ENCODE results near the gene MARCHF5. TPM values are rescaled to one million over a fixed set of nuclear protein-coding genes. Genes with fewer than 3 reads are reported as not detected.

Gene MARCHF5
- total and polyA plus RNA-seq, 4 donors, result 9.7 to 18.4 (median 16.5) TPM

- no peaks in the 10 kb centered on the region for H3K36me3 ChIP-seq (ENCODE audit: control insufficient read depth in 4 of 4, insufficient read depth in 3 of 4, low read depth in 1 of 4, low read length in 3 of 4)
- no peak overlapping the region for H3K9ac ChIP-seq (ENCODE audit: low read depth in 1 of 2, low read length in 2 of 2)
- WGBS, result 87% methylated on average over 2 of the region's 2 CpGs
- no peaks in the 10 kb centered on the region for H3K9me3 ChIP-seq (ENCODE audit: control insufficient read depth in 4 of 4, low read length in 3 of 4)
- no peaks in the 10 kb centered on the region for H3K27me3 ChIP-seq (ENCODE audit: control insufficient read depth in 4 of 4, insufficient read depth in 4 of 4, low read length in 3 of 4)
- no peak overlapping the region for H3K4me3 ChIP-seq (ENCODE audit: low read depth in 1 of 3, low read length in 3 of 3)
- DNase-seq (ENCODE audit: low spot score), result no peak
- no peaks in the 10 kb centered on the region for H3K4me1 ChIP-seq (ENCODE audit: control insufficient read depth in 4 of 4, insufficient read depth in 4 of 4, low read length in 3 of 4)
- TF ChIP-seq EGR1 (IDR thresholded peaks at IDR 0.05; ENCODE audit: low read depth in 2 of 2), result no peak
- TF ChIP-seq TAF1 (conservative IDR thresholded peaks at IDR 0.05), result no peak
- no peak for TF ChIP-seq GABPA (IDR thresholded peaks at IDR 0.05 in 1 of 2, conservative IDR thresholded peaks at IDR 0.05 in 1 of 2)
- TF ChIP-seq NR2F2 (IDR thresholded peaks at IDR 0.05), result no peak
- TF ChIP-seq ZBTB33 (IDR thresholded peaks at IDR 0.05), result no peak
- no peak for TF ChIP-seq FOXA1 (IDR thresholded peaks at IDR 0.05)
- TF ChIP-seq SP1 (IDR thresholded peaks at IDR 0.05), result no peak
- no peak for TF ChIP-seq MAX (IDR thresholded peaks at IDR 0.05)
- no peak for TF ChIP-seq ATF3 (IDR thresholded peaks at IDR 0.05)
- no peak for TF ChIP-seq REST (IDR thresholded peaks at IDR 0.05)
- no peak for TF ChIP-seq RXRA (IDR thresholded peaks at IDR 0.05)
- no peak for TF ChIP-seq JUND (IDR thresholded peaks at IDR 0.05)
- no peak overlapping the region for H3K27ac ChIP-seq (ENCODE audit: low read depth in 1 of 2, low read length in 2 of 2)
Observed at GRCh38 chr10:92268748-92269147, 22.2 kb upstream of the MARCHF5 start.

- Histone ChIP-seq H3K36me3 (ENCODE audit: control insufficient read depth in 4 of 4, insufficient read depth in 3 of 4, low read depth in 1 of 4, low read length in 3 of 4) (no peaks in the 10 kb centered on the region), H3K4me3 (ENCODE audit: low read depth in 1 of 3, low read length in 3 of 3) (no peak overlapping the region), H3K9ac (ENCODE audit: low read depth in 1 of 2, low read length in 2 of 2) (no peak overlapping the region), H3K9me3 (ENCODE audit: control insufficient read depth in 4 of 4, low read length in 3 of 4) (no peaks in the 10 kb centered on the region), H3K27me3 (ENCODE audit: control insufficient read depth in 4 of 4, insufficient read depth in 4 of 4, low read length in 3 of 4) (no peaks in the 10 kb centered on the region), H3K27ac (ENCODE audit: low read depth in 1 of 2, low read length in 2 of 2) (no peak overlapping the region), H3K4me1 (ENCODE audit: control insufficient read depth in 4 of 4, insufficient read depth in 4 of 4, low read length in 3 of 4) (no peaks in the 10 kb centered on the region)
- 96% methylated on average over 3 of the region's 3 CpGs for WGBS
- no peak for DNase-seq (ENCODE audit: low spot score)
- TF ChIP-seq JUND (IDR thresholded peaks at IDR 0.05), result no peak
- no peak for TF ChIP-seq YY1 (IDR thresholded peaks at IDR 0.05)
- no peak for TF ChIP-seq SP1 (IDR thresholded peaks at IDR 0.05)
- TF ChIP-seq ATF3 (IDR thresholded peaks at IDR 0.05), result no peak
- TF ChIP-seq FOXA2 (IDR thresholded peaks at IDR 0.05), result no peak
- no peak for TF ChIP-seq REST (IDR thresholded peaks at IDR 0.05)
- no peak for TF ChIP-seq HNF4G (IDR thresholded peaks at IDR 0.05)
- no peak for TF ChIP-seq CTCF (IDR thresholded peaks at IDR 0.05; ENCODE audit: low read depth, low read length, missing input control)
- TF ChIP-seq TAF1 (conservative IDR thresholded peaks at IDR 0.05), result no peak
- TF ChIP-seq NR2F2 (IDR thresholded peaks at IDR 0.05), result no peak
- no peak for TF ChIP-seq FOXA1 (IDR thresholded peaks at IDR 0.05)
- no peak for TF ChIP-seq MAX (IDR thresholded peaks at IDR 0.05)
- TF ChIP-seq GABPA (IDR thresholded peaks at IDR 0.05 in 1 of 2, conservative IDR thresholded peaks at IDR 0.05 in 1 of 2), result no peak
- TF ChIP-seq RAD21 (IDR thresholded peaks at IDR 0.05), result no peak
- no peak for TF ChIP-seq ZBTB33 (IDR thresholded peaks at IDR 0.05)
- TF ChIP-seq EGR1 (IDR thresholded peaks at IDR 0.05; ENCODE audit: low read depth in 2 of 2), result no peak
Observed at GRCh38 chr10:92274071-92274470, 16.9 kb upstream of the MARCHF5 start.

Data from liver (tissue), 9 donors.